ENCODE results near the gene CMSS1.

Gene CMSS1

DNA sequence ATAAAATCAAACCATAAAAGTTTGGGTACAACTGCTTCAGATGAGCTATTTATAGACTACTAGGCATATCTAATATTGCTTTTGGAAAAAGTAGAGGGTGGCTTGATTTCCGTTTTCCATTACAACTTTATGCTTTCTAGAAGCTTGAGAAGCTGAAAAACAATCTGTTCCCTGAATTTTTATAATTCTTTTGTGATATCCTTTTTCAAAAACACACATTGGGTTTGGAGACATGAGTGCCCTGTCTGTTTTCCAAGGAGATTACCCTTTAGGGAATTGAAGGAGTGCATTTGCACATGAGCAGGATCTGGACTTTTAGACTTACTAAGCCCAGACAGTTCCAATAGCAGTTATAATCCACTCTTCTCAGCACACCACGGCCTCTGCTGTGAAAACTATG is 346.1 kb downstream of the CMSS1 start:
- TF ChIP-seq, protein P1, sequence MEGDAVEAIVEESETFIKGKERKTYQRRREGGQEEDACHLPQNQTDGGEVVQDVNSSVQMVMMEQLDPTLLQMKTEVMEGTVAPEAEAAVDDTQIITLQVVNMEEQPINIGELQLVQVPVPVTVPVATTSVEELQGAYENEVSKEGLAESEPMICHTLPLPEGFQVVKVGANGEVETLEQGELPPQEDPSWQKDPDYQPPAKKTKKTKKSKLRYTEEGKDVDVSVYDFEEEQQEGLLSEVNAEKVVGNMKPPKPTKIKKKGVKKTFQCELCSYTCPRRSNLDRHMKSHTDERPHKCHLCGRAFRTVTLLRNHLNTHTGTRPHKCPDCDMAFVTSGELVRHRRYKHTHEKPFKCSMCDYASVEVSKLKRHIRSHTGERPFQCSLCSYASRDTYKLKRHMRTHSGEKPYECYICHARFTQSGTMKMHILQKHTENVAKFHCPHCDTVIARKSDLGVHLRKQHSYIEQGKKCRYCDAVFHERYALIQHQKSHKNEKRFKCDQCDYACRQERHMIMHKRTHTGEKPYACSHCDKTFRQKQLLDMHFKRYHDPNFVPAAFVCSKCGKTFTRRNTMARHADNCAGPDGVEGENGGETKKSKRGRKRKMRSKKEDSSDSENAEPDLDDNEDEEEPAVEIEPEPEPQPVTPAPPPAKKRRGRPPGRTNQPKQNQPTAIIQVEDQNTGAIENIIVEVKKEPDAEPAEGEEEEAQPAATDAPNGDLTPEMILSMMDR (IDR thresholded peaks at IDR 0.05; ENCODE audit: low read depth, low read length, missing control alignments): no peak
- no peak for DNase-seq (ENCODE audit: low read depth)

DNA sequence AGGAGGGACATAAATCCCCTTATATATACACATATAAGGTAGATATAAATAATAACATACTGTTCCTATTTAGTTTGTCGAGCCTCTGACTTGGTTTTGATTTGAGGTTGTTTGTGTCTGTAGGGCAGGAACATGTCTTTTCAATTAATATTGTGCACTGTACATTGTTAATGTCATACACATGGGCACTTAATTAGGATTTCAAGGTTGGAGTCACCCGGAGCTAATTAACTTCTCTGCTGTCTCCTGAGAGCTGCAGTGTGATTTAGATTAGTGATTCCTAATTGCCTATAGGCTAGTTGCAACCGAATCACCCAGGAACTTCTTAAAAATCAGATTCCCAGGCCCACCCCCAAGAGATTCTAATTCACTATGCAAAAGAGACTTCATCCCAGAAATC is 347.1 kb downstream of the CMSS1 start:
- no peak overlapping the region for H3K4me3 ChIP-seq (ENCODE audit: low read depth, low read length)
- TF ChIP-seq, protein P1 (IDR thresholded peaks at IDR 0.05; ENCODE audit: low read depth, low read length, missing control alignments): no peak
- DNase-seq (ENCODE audit: low read depth): no peak

More for the DNA sequence above, 346.1 kb downstream of the CMSS1 start:
- H3K4me3 ChIP-seq (ENCODE audit: low read depth, low read length): no peak overlapping the region

DNA sequence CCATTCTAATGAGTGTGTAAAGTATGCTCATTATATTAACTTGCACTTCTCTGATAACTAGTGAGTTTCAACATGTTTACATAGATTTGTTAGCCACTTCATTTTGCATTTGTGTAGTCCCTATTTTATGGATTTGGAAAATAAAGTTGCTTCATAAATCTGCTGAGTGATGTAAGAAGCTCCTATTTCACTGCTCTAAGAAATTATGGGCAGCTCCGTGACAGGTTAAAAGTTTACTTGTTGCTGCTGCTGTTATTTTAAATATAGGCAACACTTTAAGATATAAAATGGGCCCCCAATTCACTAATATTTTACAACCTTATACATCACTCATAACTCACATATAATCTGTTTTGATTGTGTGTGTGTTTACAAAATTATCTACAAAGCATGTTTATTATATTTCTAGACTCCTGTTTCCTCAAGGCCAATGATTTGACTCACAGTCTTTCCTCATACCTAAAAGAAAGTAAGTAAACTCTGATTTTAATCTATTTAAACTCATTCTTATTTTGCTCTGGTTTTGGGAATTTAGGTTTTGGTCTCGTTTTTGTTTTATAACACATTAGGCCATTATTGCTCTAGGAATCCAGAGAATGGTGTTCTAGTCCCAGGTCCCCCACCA is 348.4 kb downstream of the CMSS1 start:
- H3K4me3 ChIP-seq (ENCODE audit: low read depth, low read length): no peak overlapping the region
- TF ChIP-seq, protein P1 (IDR thresholded peaks at IDR 0.05; ENCODE audit: low read depth, low read length, missing control alignments): no peak
- DNase-seq (ENCODE audit: low read depth): no peak

DNA sequence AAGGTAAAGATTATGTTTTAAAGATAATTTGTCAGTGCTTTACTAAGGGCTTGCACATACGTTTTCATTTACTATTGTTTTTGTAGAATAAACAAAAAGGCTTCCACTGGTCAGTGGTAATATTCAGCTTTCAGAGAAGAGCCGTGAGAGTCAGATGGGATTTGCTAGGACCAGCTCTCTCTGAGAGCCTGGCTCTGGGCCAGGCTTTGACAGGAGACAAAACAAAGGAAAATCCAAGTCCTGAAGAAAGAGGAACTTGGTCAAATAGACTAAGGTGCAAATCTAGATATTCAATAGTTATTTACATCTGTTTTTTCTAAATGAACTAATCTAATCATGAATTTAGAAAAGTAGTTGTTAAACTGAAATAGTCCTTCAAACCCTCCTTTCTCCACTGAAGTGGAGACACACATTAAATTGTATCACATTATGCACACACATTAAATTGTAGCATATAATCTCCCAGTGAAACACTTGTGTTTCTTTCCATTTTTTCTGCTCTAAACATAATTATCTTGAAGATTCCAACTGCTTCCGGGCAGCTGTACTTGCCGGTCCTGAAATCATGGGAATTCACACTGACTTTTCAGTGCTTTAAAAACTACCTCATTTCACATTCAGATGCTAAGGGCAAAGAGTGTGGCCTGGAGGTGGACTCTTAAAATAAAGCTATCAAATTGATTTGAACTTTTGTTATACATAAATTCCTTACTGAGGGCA is 351.7 kb downstream of the CMSS1 start:
- TF ChIP-seq, protein P1 (IDR thresholded peaks at IDR 0.05; ENCODE audit: low read depth, low read length, missing control alignments): no peak
- DNase-seq (ENCODE audit: low read depth): no peak
- H3K4me3 ChIP-seq (ENCODE audit: low read depth, low read length): no peak overlapping the region

DNA sequence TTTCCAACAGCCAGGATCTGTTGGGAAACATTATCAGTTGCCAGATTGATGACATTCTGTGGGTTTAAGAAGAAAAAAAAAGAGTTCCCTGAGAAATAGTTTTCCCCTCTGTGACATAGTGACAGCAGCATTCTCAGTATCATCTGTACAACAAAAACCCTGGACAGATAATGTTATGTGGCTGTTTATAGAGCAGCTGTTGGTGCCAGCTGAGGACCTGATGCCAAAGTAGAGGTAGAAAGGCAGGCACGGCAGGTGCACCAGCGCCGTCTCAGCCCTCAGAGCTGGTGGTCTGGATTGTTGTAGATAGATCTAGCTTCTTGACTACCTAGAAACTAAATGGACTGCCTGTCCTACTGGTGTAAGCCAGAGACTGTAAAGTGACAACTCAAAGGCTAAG is 352.8 kb downstream of the CMSS1 start:
- H3K4me3 ChIP-seq (ENCODE audit: low read depth, low read length): no peak overlapping the region
- DNase-seq (ENCODE audit: low read depth): no peak
- TF ChIP-seq, protein P1 (IDR thresholded peaks at IDR 0.05; ENCODE audit: low read depth, low read length, missing control alignments): no peak

DNA sequence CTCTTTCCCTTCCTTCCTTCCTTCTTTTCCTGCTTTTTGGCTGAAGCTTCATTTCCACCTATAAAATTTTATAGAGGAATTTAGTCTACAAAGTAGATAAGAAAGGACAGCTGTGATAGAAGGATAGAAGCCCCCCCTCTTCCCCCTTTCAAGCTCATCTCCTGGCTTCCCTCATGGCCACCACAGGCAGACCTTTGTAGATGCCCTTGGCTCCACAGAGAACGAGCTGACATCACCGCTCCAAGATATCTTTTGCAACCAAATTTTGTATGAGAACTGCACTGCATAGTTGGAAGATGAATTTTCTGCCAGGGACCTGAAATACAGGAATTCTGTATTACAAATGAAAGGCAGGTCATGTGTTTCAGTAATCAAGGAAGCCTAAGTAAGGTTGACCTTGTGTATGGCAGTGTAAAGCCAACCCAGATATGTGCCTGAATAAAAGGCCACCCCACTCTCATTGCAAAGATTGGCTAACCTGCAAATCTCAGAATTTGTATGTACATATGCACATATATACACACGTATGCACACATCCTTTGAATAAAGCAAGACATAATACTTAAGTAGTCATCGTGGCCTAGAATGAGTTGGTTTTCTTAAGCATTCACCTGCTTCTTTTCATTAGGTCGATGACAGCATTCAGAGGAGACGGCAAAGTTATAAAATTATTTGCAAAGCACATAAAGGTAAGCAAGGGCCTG is 353.7 kb downstream of the CMSS1 start:
- no peak overlapping the region for H3K4me3 ChIP-seq (ENCODE audit: low read depth, low read length)
- TF ChIP-seq, protein P1 (IDR thresholded peaks at IDR 0.05; ENCODE audit: low read depth, low read length, missing control alignments): no peak
- no peak for DNase-seq (ENCODE audit: low read depth)
